Stomach (tissue), 9 donors: ENCODE measurements around the gene AGMAT. TPM values are rescaled to one million over a fixed set of nuclear protein-coding genes. Genes with fewer than 3 reads are reported as not detected.
A peak's percentile ranks its signal among the peaks of the same experiment; 100 is the strongest.

Source experiments
- DNase-seq, 2 donors: peaks; one replicate each; pipeline versions ENCODE4 v3.0.0 to v3.0.0-alpha.2; 2013 to 2019
- H3K27ac ChIP-seq, 5 donors: fragments of 200-600 bp in 4 of 5; sonication (generic) in 4 of 5; one replicate each; pipeline ENCODE4 v1.5.1; 2013 to 2019; ENCODE audit warnings: mild to moderate bottlenecking in 1 of 5, moderate library complexity in 1 of 5
- H3K27me3 ChIP-seq, 3 donors: fragments of 200-600 bp; sonication (generic); one replicate each; pipeline ENCODE4 v1.5.1; 2017 to 2019; ENCODE audit warnings: mixed run types in 1 of 3
- H3K36me3 ChIP-seq, 4 donors: fragments of 200-600 bp; sonication (generic); 1 replicate in 3 of 4; 2 replicates in 1 of 4; pipeline ENCODE4 v1.5.1; 2016 to 2019
- H3K4me1 ChIP-seq, 4 donors: fragments of 200-600 bp; sonication (generic); one replicate each; pipeline ENCODE4 v1.5.1; 2016 to 2019
- H3K4me3 ChIP-seq, 4 donors: fragments of 200-600 bp; sonication (generic) in 3 of 4; one replicate each; pipeline ENCODE4 v1.5.1; 2016 to 2019; ENCODE audit warnings: mild to moderate bottlenecking in 1 of 4
- H3K9me3 ChIP-seq, 4 donors: fragments of 200-600 bp; sonication (generic); one replicate each; pipeline ENCODE4 v1.5.1; 2016 to 2019
- CTCF ChIP-seq, 7 experiments: fragments of 450-650 bp in 4 of 7; fragments of 200-600 bp in 3 of 7; sonication (generic) in 3 of 7; IDR thresholded peaks; one replicate each; pipeline ENCODE4 v1.5.1; 2016 to 2019; ENCODE audit warnings: antibody characterized with exemption in 7 of 7, control low read depth in 2 of 7, mild to moderate bottlenecking in 1 of 7
- EP300 ChIP-seq: sonication (generic); formaldehyde crosslinking; IDR thresholded peaks from one replicate; pipeline ENCODE4 v1.6.1; 2017; ENCODE audit warnings: antibody characterized with exemption
- POLR2A ChIP-seq, 4 donors: fragments of 450-650 bp; IDR thresholded peaks; one replicate each; pipeline ENCODE4 v1.6.1; 2016; ENCODE audit warnings: antibody characterized with exemption in 4 of 4, control low read depth in 2 of 4, mild to moderate bottlenecking in 1 of 4, moderate library complexity in 1 of 4
- POLR2AphosphoS5 ChIP-seq, 3 donors: sonication (generic); formaldehyde crosslinking; IDR thresholded peaks; one replicate each; pipeline ENCODE4 v1.6.1; 2016; ENCODE audit warnings: antibody characterized with exemption in 3 of 3
- WGBS, 5 donors: extraction: QIAGEN DNeasy Blood & Tissue Kit in 3 of 5; methylation state at CpG; one replicate each; pipeline versions ENCODE4 v1.1.5 to v1.1.7; 2013 to 2018; 5-methylcytosine and 5-hydroxymethylcytosine counted together
- intact Hi-C: fragments of 100-400 bp; cut with DNase I; formaldehyde crosslinking; loops from one replicate; pipeline ENCODE4 v1.15.1; 2023; ENCODE audit warnings: low total_unique reads
- polyA plus RNA-seq, 3 donors: library from polyadenylated mRNA; stranded (reverse); fragments of 200-250 nt; gene quantifications; one replicate each; pipeline ENCODE4 v1.2.3, GENCODE V29; 2013
- total RNA-seq, 5 donors: library from RNA; depleted of rRNA; stranded (reverse); fragments of >200 nt; gene quantifications; one replicate each; pipeline versions ENCODE4 v1.1.0 to v1.2.3, GENCODE V29; 2014 to 2016
- donor health status: healthy with polysubstance abuse.
- donor health status: Bipolar disorder and iron deficiency.
- donor health status: healthy.

Gene AGMAT
- total and polyA plus RNA-seq, 8 donors, result 0.14 to 9.8 (median 0.51) TPM; not detected in 2

- peak; percentile 99 for DNase-seq
- H3K27ac ChIP-seq, result peak overlapping the region; percentile 86 to 90 (median 89)
These were observed 18.5 kb upstream of the AGMAT start for GRCh38 chr1:15603050-15603965.

GRCh38 chr1:15598436-15598835 is 13.6 kb upstream of the AGMAT start:
- Histone ChIP-seq H3K4me3 (no peak overlapping the region), H3K27ac (no peak overlapping the region), H3K27me3 (no peaks in the 10 kb centered on the region), H3K4me1 (peaks cover 7 to 27% (median 15%) of the 10 kb centered on the region in 4 donors), H3K9me3 (no peaks in the 10 kb centered on the region), H3K36me3 (no peaks in the 10 kb centered on the region)
- WGBS, 5 donors, result 53 to 72% (median 60%) methylated on average over 2 of the region's 2 CpGs
- TF ChIP-seq POLR2A (IDR thresholded peaks at IDR 0.05) (no peak), POLR2AphosphoS5 (IDR thresholded peaks at IDR 0.05) (no peak), EP300 (no peak), CTCF (IDR thresholded peaks at IDR 0.05) (no peak)
- intact Hi-C loops, result loop anchor here (5.0 kb wide), 1 partner anchor 144 kb away; the partner anchor contains the start of gene TMEM82
- DNase-seq, result no peak

More at GRCh38 chr1:15603050-15603965, 18.5 kb upstream of the AGMAT start:
- Histone ChIP-seq H3K36me3 (no peaks in the 10 kb centered on the region), H3K4me1 (peaks cover 16 to 33% (median 26%) of the 10 kb centered on the region in 4 donors), H3K27me3 (no peaks in the 10 kb centered on the region), H3K9me3 (no peaks in the 10 kb centered on the region), H3K4me3 (peak overlapping the region; percentile 72 to 88 (median 78))
- TF ChIP-seq POLR2AphosphoS5 (IDR thresholded peaks at IDR 0.05) (peak; percentile 85 to 89 (median 88)), CTCF (IDR thresholded peaks at IDR 0.05) (peak in 1 of 7 experiments; percentile 8), EP300 (no peak)
- intact Hi-C loops, result no loop called here
- WGBS, 5 donors, result 1 to 2% (median 2%) methylated on average over 40 to 56 of the region's 56 CpGs

GRCh38 chr1:15595809-15596617 is 11.2 kb upstream of the AGMAT start:
- no peaks in the 10 kb centered on the region for H3K9me3 ChIP-seq
- peaks cover 0 to 5% (median under 1%) of the 10 kb centered on the region in 4 donors for H3K4me1 ChIP-seq
- TF ChIP-seq POLR2AphosphoS5 (IDR thresholded peaks at IDR 0.05) (no peak), EP300 (no peak), CTCF (IDR thresholded peaks at IDR 0.05) (no peak), POLR2A (IDR thresholded peaks at IDR 0.05) (no peak)
- no peak for DNase-seq
- 76 to 88% (median 82%) methylated on average over 5 of the region's 5 CpGs for WGBS, 5 donors
- H3K27ac ChIP-seq, result no peak overlapping the region
- intact Hi-C loops, result loop anchor here (5.0 kb wide), 1 partner anchor 146 kb away; the partner anchor contains the start of gene TMEM82
- H3K36me3 ChIP-seq, result no peaks in the 10 kb centered on the region
- H3K27me3 ChIP-seq, result no peaks in the 10 kb centered on the region
- H3K4me3 ChIP-seq, result no peak overlapping the region

GRCh38 chr1:15592285-15592684 is 7.4 kb upstream of the AGMAT start:
- H3K27ac ChIP-seq, result no peak overlapping the region
- TF ChIP-seq POLR2A (IDR thresholded peaks at IDR 0.05) (no peak), CTCF (IDR thresholded peaks at IDR 0.05) (no peak), EP300 (no peak), POLR2AphosphoS5 (IDR thresholded peaks at IDR 0.05) (no peak)
- WGBS, 5 donors, result 78 to 91% (median 81%) methylated on average over 5 of the region's 5 CpGs
- H3K27me3 ChIP-seq, result no peaks in the 10 kb centered on the region
- intact Hi-C loops, result no loop called here
- no peaks in the 10 kb centered on the region for H3K9me3 ChIP-seq
- no peak overlapping the region for H3K4me3 ChIP-seq
- DNase-seq, result no peak
- H3K4me1 ChIP-seq, result peaks cover 0 to 3% (median 0%) of the 10 kb centered on the region in 4 donors
- H3K36me3 ChIP-seq, result no peaks in the 10 kb centered on the region
